Neural cell (in vitro differentiated cells): Measurements from ENCODE around the gene PRF1.

Experiments used
- CTCF ChIP-seq: fragments of 450-650 bp; IDR thresholded peaks from 2 replicates; pipeline ENCODE4 v1.5.1; 2014; ENCODE audit warnings: antibody characterized with exemption, mild to moderate bottlenecking, moderate library complexity; ENCODE audit not compliant: poor library complexity, severe bottlenecking
- EP300 ChIP-seq: fragments of 450-650 bp; conservative IDR thresholded peaks from 2 replicates; pipeline ENCODE4 v1.6.1; 2014; ENCODE audit warnings: antibody characterized with exemption, mild to moderate bottlenecking, moderate library complexity; ENCODE audit not compliant: poor library complexity, severe bottlenecking
- POLR2AphosphoS5 ChIP-seq: IDR thresholded peaks from 2 replicates; pipeline ENCODE4 v1.6.1; 2012
- RAD21 ChIP-seq: fragments of 450-650 bp; conservative IDR thresholded peaks from 2 replicates; pipeline ENCODE4 v1.6.1; 2014; ENCODE audit warnings: antibody characterized with exemption, mild to moderate bottlenecking, moderate library complexity
- SMC3 ChIP-seq: fragments of 450-650 bp; conservative IDR thresholded peaks from 2 replicates; pipeline ENCODE4 v1.6.1; 2014; ENCODE audit warnings: antibody characterized with exemption, mild to moderate bottlenecking, moderate library complexity; ENCODE audit not compliant: poor library complexity

- TF ChIP-seq RAD21 (no peak), CTCF (no peak), EP300 (no peak), POLR2AphosphoS5 (no peak), SMC3 (no peak)
Observed at GRCh38 chr10:70596860-70597809, 5.4 kb downstream of the PRF1 start.
